MCF 10A (cell line): Measurements from ENCODE around the gene GRK6. TPM values are rescaled to one million over a fixed set of nuclear protein-coding genes. Genes with fewer than 3 reads are reported as not detected.

Experiments used
- Bru-seq: library from RNA; stranded (reverse); fragments of 400-500 nt; gene quantifications from one replicate; lab custom pipeline; 2021; lab: Mats Ljungman, UMichigan
- BruChase-seq, 2 experiments: library from RNA; stranded (reverse); fragments of 400-500 nt; gene quantifications; one replicate each; lab custom pipeline; 2021; lab: Mats Ljungman, UMichigan
- BruUV-seq: library from RNA; stranded (reverse); fragments of 400-500 nt; replicated peaks from 2 replicates; lab custom pipeline; 2021; lab: Mats Ljungman, UMichigan
- CTCF ChIA-PET: fragments of 300-600 bp; sonication (Branson Sonifier 250); formaldehyde crosslinking; extraction: SDS; loops from one replicate; lab custom pipeline; 2021; ENCODE audit warnings: antibody characterized with exemption, inconsistent platforms; lab: Yijun Ruan, JAX
- POLR2A ChIA-PET: fragments of 300-600, 350-650 bp; sonication (Branson Sonifier 250); formaldehyde crosslinking; extraction: SDS; loops from one replicate; lab custom pipeline; 2020; ENCODE audit warnings: antibody characterized with exemption, inconsistent platforms; lab: Yijun Ruan, JAX
- DNase-seq: peaks from one replicate; pipeline ENCODE4 v3.0.0-alpha.2; 2018; ENCODE audit not compliant: unreplicated experiment
- H3K27ac Mint-ChIP-seq: one replicate; pipeline ENCODE4 v1.8.0; 2022; ENCODE audit warnings: mild to moderate bottlenecking, low read depth, mixed read lengths; ENCODE audit not compliant: unreplicated experiment
- H3K27me3 Mint-ChIP-seq: one replicate; pipeline ENCODE4 v1.8.0; 2022; ENCODE audit warnings: mixed read lengths; ENCODE audit not compliant: insufficient read depth, unreplicated experiment
- H3K36me3 Mint-ChIP-seq: one replicate; pipeline ENCODE4 v1.8.0; 2022; ENCODE audit warnings: mild to moderate bottlenecking, moderate library complexity, mixed read lengths; ENCODE audit not compliant: insufficient read depth, unreplicated experiment
- H3K4me1 Mint-ChIP-seq: one replicate; pipeline ENCODE4 v1.8.0; 2022; ENCODE audit warnings: mixed read lengths; ENCODE audit not compliant: insufficient read depth, unreplicated experiment
- H3K4me3 Mint-ChIP-seq: one replicate; pipeline ENCODE4 v1.8.0; 2022; ENCODE audit warnings: mild to moderate bottlenecking, moderate library complexity, mixed read lengths; ENCODE audit not compliant: unreplicated experiment
- H3K9me3 Mint-ChIP-seq: one replicate; pipeline ENCODE4 v1.8.0; 2022; ENCODE audit warnings: mixed read lengths; ENCODE audit not compliant: unreplicated experiment
- CTCF ChIP-seq: fragments of 200-600 bp; IDR thresholded peaks from one replicate; pipeline ENCODE4 v1.8.0; 2022; ENCODE audit warnings: antibody characterized with exemption, mild to moderate bottlenecking; ENCODE audit not compliant: unreplicated experiment
- intact Hi-C: fragments of 100-400 bp; cut with micrococcal nuclease; formaldehyde crosslinking; loops from 2 replicates; pipeline ENCODE4 v1.14.1; 2022
- long read RNA-seq: library from polyadenylated mRNA; stranded (forward); transcript quantifications from one replicate; pipeline ENCODE4 v2.0.0, GENCODE V29; 2022
- total RNA-seq: library from RNA; stranded (reverse); gene quantifications from 2 replicates; pipeline ENCODE4 v1.2.3, GENCODE V29; 2022

The GRK6 gene
- 45.2 and 52.0 TPM in 2 replicates for total RNA-seq
- Bru-seq, nascent RNA, result percentile 70 among the genes with signal in this experiment
- percentile 67 among the genes with signal in this experiment for BruChase-seq, experiment 1, labeled RNA remaining after a 6-hour chase
- percentile 58 among the genes with signal in this experiment for BruChase-seq, experiment 2, labeled RNA remaining after a 2-hour chase
- long read RNA-seq, transcript GRK6-211 (16 exons, 2,571 nt), result minor isoform, 40 of 157 reads
- long read RNA-seq, transcript GRK6-201 (16 exons, 2,939 nt), result major isoform, 62 of 157 reads
- long read RNA-seq, transcript GRK6-206 (13 exons, 1,660 nt), result minor isoform, 23 of 157 reads
- long read RNA-seq, partial matches to known transcripts, result 8 of 157 reads
- long read RNA-seq, other reads (novel, unspliced or antisense), result 24 of 157 reads

DNA sequence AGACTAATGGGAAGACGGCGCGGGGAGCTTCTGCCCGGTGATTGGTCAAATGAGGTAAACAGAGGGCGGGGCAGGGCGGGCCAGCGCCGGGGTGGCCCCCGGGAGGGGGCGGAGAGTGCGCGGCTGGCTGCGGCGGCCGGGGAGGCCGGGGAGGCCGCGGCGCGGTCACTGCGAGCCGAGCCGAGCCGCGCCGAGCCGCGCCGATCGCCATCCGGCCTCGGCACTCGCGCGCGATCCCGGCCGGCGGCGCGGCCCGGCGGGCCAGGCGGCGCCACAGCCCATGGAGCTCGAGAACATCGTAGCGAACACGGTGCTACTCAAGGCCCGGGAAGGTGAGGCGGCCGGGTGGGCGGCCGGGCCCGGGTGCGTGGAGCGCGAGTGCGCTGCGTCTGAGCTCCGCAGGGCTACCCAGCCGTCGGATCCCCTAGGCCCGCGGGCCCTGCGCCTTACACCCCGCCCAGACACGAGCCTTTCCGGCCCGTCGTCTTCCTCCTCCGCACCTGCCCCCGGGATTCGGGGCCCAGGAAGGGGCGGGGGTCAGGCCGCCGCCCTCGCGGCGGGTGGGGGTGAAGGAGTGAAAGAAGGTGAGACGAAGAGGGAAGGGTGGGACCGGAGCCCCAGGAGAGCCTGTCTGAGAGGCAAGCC, at the start of gene GRK6:
Gene GRK6 (plus strand): TSS at position 111 of the 645 bp plus-strand sequence. CDS start 170 bp downstream, at position 281.
- Mint-ChIP-seq H3K4me1 (peaks cover 25% of the 10 kb centered on the region), H3K27ac (peak within 1 kb of the TSS; percentile 99), H3K27me3 (no peaks in the 10 kb centered on the region), H3K4me3 (peak within 1 kb of the TSS; percentile 89), H3K36me3 (peaks cover 44% of the 10 kb centered on the region), H3K9me3 (no peaks in the 10 kb centered on the region)
- peak; percentile 68 for DNase-seq
- TF ChIP-seq CTCF, result no peak
- ChIA-PET CTCF (interaction anchor here (0.7 to 14.3 kb wide), 7 partner anchors 18 to 314 kb away, joined by 3 to 134 read pairs (median 8); partner anchors contain the start of genes F12 and PRR7), POLR2A (interaction anchor here (0.7 to 12.5 kb wide), 24 partner anchors 9 to 1038 kb away, joined by 3 to 217 read pairs (median 6); partner anchors contain the start of genes DDX41, HIGD2A, LMAN2 and NOP16)
- intact Hi-C loops, result loop anchor here (1.0 kb wide), 4 partner anchors 21 to 36 kb away; no protein-coding TSS in a partner anchor
- BruUV-seq, result no TSS peak

GRCh38 chr5:177377851-177378776, 48.4 kb upstream of the GRK6 start:
- no peaks in the 10 kb centered on the region for H3K36me3 Mint-ChIP-seq
- no peaks in the 10 kb centered on the region for H3K9me3 Mint-ChIP-seq
- no peak overlapping the region for H3K27ac Mint-ChIP-seq
- CTCF ChIA-PET, result interaction anchor here (0.6 to 5.1 kb wide), 6 partner anchors 9 to 79 kb away, joined by 3 to 61 read pairs (median 4); no protein-coding TSS in a partner anchor
- peaks cover 15% of the 10 kb centered on the region for H3K4me1 Mint-ChIP-seq
- intact Hi-C loops, result no loop called here
- TF ChIP-seq CTCF, result no peak
- no peak overlapping the region for H3K4me3 Mint-ChIP-seq
- POLR2A ChIA-PET, result interaction anchor here (0.5 to 2.5 kb wide), 5 partner anchors 9 to 49 kb away, joined by 3 to 23 read pairs (median 3); partner anchors contain the start of gene GRK6
- no TSS peak for BruUV-seq
- DNase-seq, result no peak
- peaks cover 5% of the 10 kb centered on the region for H3K27me3 Mint-ChIP-seq

GRCh38 chr5:177378884-177379883, 47.3 kb upstream of the GRK6 start:
- no peak overlapping the region for H3K27ac Mint-ChIP-seq
- ChIA-PET POLR2A (interaction anchor here (0.8 to 2.5 kb wide), 6 partner anchors 8 to 48 kb away, joined by 3 to 23 read pairs (median 4); partner anchors contain the start of genes GRK6 and LMAN2), CTCF (interaction anchor here (0.7 to 5.1 kb wide), 5 partner anchors 10 to 307 kb away, joined by 3 to 61 read pairs (median 5); no protein-coding TSS in a partner anchor)
- intact Hi-C loops, result no loop called here
- H3K36me3 Mint-ChIP-seq, result no peaks in the 10 kb centered on the region
- H3K27me3 Mint-ChIP-seq, result peaks cover 16% of the 10 kb centered on the region
- peaks cover 15% of the 10 kb centered on the region for H3K4me1 Mint-ChIP-seq
- no peak for TF ChIP-seq CTCF
- H3K9me3 Mint-ChIP-seq, result no peaks in the 10 kb centered on the region
- H3K4me3 Mint-ChIP-seq, result no peak overlapping the region
- DNase-seq, result peak; percentile 75
- no TSS peak for BruUV-seq
